Suprapubic skin (tissue), 4 donors: ENCODE data around the gene ATF6. TPM values are rescaled to one million over a fixed set of nuclear protein-coding genes. Genes with fewer than 3 reads are reported as not detected.
"Not testable (repeated sequence)": the region's sequence is repeated elsewhere in the genome, so short reads cannot be mapped to it uniquely, and the experiment has no call there.

ENCODE experiments used
- DNase-seq, 2 donors: peaks; one replicate each; pipeline ENCODE4 v3.0.0-alpha.2; 2019; ENCODE audit warnings: low spot score in 2 of 2
- H3K27ac ChIP-seq: fragments of 200-600 bp; sonication (generic); one replicate; pipeline ENCODE4 v1.5.1; 2019
- H3K27me3 ChIP-seq: fragments of 200-600 bp; sonication (generic); one replicate; pipeline ENCODE4 v1.5.1; 2019
- H3K36me3 ChIP-seq: fragments of 200-600 bp; sonication (generic); one replicate; pipeline ENCODE4 v1.5.1; 2019
- H3K4me1 ChIP-seq: fragments of 200-600 bp; sonication (generic); one replicate; pipeline ENCODE4 v1.5.1; 2019
- H3K4me3 ChIP-seq: fragments of 200-600 bp; sonication (generic); one replicate; pipeline ENCODE4 v1.5.1; 2019; ENCODE audit warnings: mild to moderate bottlenecking
- H3K9me3 ChIP-seq: fragments of 200-600 bp; sonication (generic); one replicate; pipeline ENCODE4 v1.5.1; 2019
- CTCF ChIP-seq, 2 donors: fragments of 200-600 bp in 1 of 2; fragments of 450-650 bp in 1 of 2; sonication (generic) in 1 of 2; IDR thresholded peaks; one replicate each; pipeline ENCODE4 v1.5.1; 2016 to 2019; ENCODE audit warnings: antibody characterized with exemption in 2 of 2, mild to moderate bottlenecking in 1 of 2, moderate library complexity in 1 of 2
- EP300 ChIP-seq: sonication (generic); formaldehyde crosslinking; IDR thresholded peaks from one replicate; pipeline ENCODE4 v1.6.1; 2017; ENCODE audit warnings: antibody characterized with exemption
- POLR2A ChIP-seq, 2 donors: fragments of 450-650 bp; IDR thresholded peaks; one replicate each; pipeline ENCODE4 v1.6.1; 2017; ENCODE audit warnings: antibody characterized with exemption in 2 of 2, mild to moderate bottlenecking in 2 of 2, moderate library complexity in 2 of 2
- POLR2AphosphoS5 ChIP-seq, 3 donors: sonication (generic); formaldehyde crosslinking; IDR thresholded peaks; one replicate each; pipeline ENCODE4 v1.6.1; 2017; ENCODE audit warnings: antibody characterized with exemption in 3 of 3
- WGBS: methylation state at CpG from one replicate; pipeline ENCODE4 v1.1.5; 2018; 5-methylcytosine and 5-hydroxymethylcytosine counted together
- total RNA-seq, 4 donors: library from RNA; depleted of rRNA; stranded (reverse); fragments of >200 nt; gene quantifications; one replicate each; pipeline ENCODE4 v1.1.0, GENCODE V29; 2016

ATF6 gene
- total RNA-seq, 4 donors from 2014 or later, result 28.0 to 32.4 (median 29.7) TPM

GRCh38 chr1:161749509-161750407 is 16.4 kb upstream of the ATF6 start, which contains the start of gene DUSP12:
DUSP12 (plus strand) TSS chr1:161749786; CDS start chr1:161749802, 16 bp downstream.
- Histone ChIP-seq H3K36me3 (peaks cover 28% of the 10 kb centered on the region), H3K27ac (peak within 1 kb of the TSS; percentile 81), H3K27me3 (no peaks in the 10 kb centered on the region), H3K4me1 (peaks cover 14% of the 10 kb centered on the region), H3K4me3 (peak within 1 kb of the TSS; percentile 68), H3K9me3 (no peaks in the 10 kb centered on the region)
- WGBS, result 1% methylated on average over 23 of the region's 65 CpGs
- peak; percentile 96 to 97 for DNase-seq
- TF ChIP-seq CTCF (IDR thresholded peaks at IDR 0.05) (no peak), POLR2AphosphoS5 (IDR thresholded peaks at IDR 0.05) (peak in 2 of 3 donors; percentile 18 to 67)

- TF ChIP-seq CTCF (IDR thresholded peaks at IDR 0.05) (peak in 1 of 2 donors; percentile 9), EP300 (no peak), POLR2AphosphoS5 (IDR thresholded peaks at IDR 0.05) (no peak), POLR2A (IDR thresholded peaks at IDR 0.05) (no peak)
- Histone ChIP-seq H3K27ac (no peak overlapping the region), H3K4me1 (peaks cover 20% of the 10 kb centered on the region), H3K36me3 (peaks cover 9% of the 10 kb centered on the region), H3K9me3 (no peaks in the 10 kb centered on the region), H3K27me3 (no peaks in the 10 kb centered on the region), H3K4me3 (no peak overlapping the region)
- WGBS, result 83% methylated on average over 7 of the region's 7 CpGs
- no peak for DNase-seq
These were observed 2.5 kb upstream of the ATF6 start for GRCh38 chr1:161763522-161764098.

- Histone ChIP-seq H3K36me3 (no peaks in the 10 kb centered on the region), H3K9me3 (no peaks in the 10 kb centered on the region), H3K27me3 (no peaks in the 10 kb centered on the region), H3K4me3 (no peak overlapping the region), H3K4me1 (peaks cover 40% of the 10 kb centered on the region), H3K27ac (no peak overlapping the region)
- TF ChIP-seq CTCF (IDR thresholded peaks at IDR 0.05), result no peak
- no peak for TF ChIP-seq POLR2A (IDR thresholded peaks at IDR 0.05)
- no peak for TF ChIP-seq EP300
- no peak for TF ChIP-seq POLR2AphosphoS5 (IDR thresholded peaks at IDR 0.05)
- 94% methylated on average over 5 of the region's 5 CpGs for WGBS
- DNase-seq, result no peak
These were observed 2.3 kb downstream of the ATF6 start for GRCh38 chr1:161768461-161768860.

GRCh38 chr1:161768986-161769672 is 3.0 kb downstream of the ATF6 start:
- Histone ChIP-seq H3K36me3 (no peaks in the 10 kb centered on the region), H3K4me3 (no peak overlapping the region), H3K4me1 (peaks cover 40% of the 10 kb centered on the region), H3K27me3 (no peaks in the 10 kb centered on the region), H3K27ac (no peak overlapping the region), H3K9me3 (no peaks in the 10 kb centered on the region)
- no peak for TF ChIP-seq CTCF (IDR thresholded peaks at IDR 0.05)
- no peak for TF ChIP-seq EP300
- TF ChIP-seq POLR2AphosphoS5 (IDR thresholded peaks at IDR 0.05), result no peak
- TF ChIP-seq POLR2A (IDR thresholded peaks at IDR 0.05), result no peak
- DNase-seq, result no peak

- DNase-seq, H3K36me3 ChIP-seq, H3K9me3 ChIP-seq, H3K27me3 ChIP-seq, H3K4me3 ChIP-seq, H3K27ac ChIP-seq: not testable (repeated sequence)
- whole genome bisulfite sequencing, result 90% methylated on average over 5 of the region's 5 CpGs
- H3K4me1 ChIP-seq, result peaks cover 40% of the 10 kb centered on the region
These were observed 3.5 kb downstream of the ATF6 start for GRCh38 chr1:161769673-161770045.
